HUES48 (cell line): ENCODE measurements around the gene SNX22.

Experiments used
- H3K27ac ChIP-seq: one replicate; pipeline ENCODE4 v1.7.0; 2013; ENCODE audit warnings: low read depth, low read length, inconsistent platforms
- H3K27me3 ChIP-seq: 2 replicates; pipeline ENCODE4 v1.6.1; 2013; ENCODE audit warnings: mild to moderate bottlenecking, low read length; ENCODE audit not compliant: control insufficient read depth, insufficient read depth
- H3K36me3 ChIP-seq: 2 replicates; pipeline ENCODE4 v1.6.1; 2013; ENCODE audit warnings: low read length; ENCODE audit not compliant: control insufficient read depth, insufficient read depth
- H3K4me1 ChIP-seq: 2 replicates; pipeline ENCODE4 v1.6.1; 2013; ENCODE audit warnings: mild to moderate bottlenecking, low read length; ENCODE audit not compliant: control insufficient read depth, insufficient read depth
- H3K4me3 ChIP-seq: 2 replicates; pipeline ENCODE4 v1.5.1; 2013; ENCODE audit warnings: mild to moderate bottlenecking, low read depth, low read length
- H3K9ac ChIP-seq: 2 replicates; pipeline ENCODE4 v1.6.1; 2013; ENCODE audit warnings: mild to moderate bottlenecking, low read depth, low read length, moderate library complexity
- H3K9me3 ChIP-seq: 2 replicates; pipeline ENCODE4 v1.6.1; 2013; ENCODE audit warnings: low read length; ENCODE audit not compliant: control insufficient read depth, insufficient read depth

SNX22 gene

GRCh38 chr15:64136347-64136746 lies 15.2 kb upstream of the SNX22 start:
- no peak overlapping the region for H3K4me3 ChIP-seq
- H3K27me3 ChIP-seq, result no peaks in the 10 kb centered on the region
- no peak overlapping the region for H3K27ac ChIP-seq
- no peak overlapping the region for H3K9ac ChIP-seq
- H3K36me3 ChIP-seq, result peaks cover 59% of the 10 kb centered on the region
- H3K4me1 ChIP-seq, result no peaks in the 10 kb centered on the region
- H3K9me3 ChIP-seq, result no peaks in the 10 kb centered on the region

- Histone ChIP-seq H3K9me3 (no peaks in the 10 kb centered on the region), H3K36me3 (peaks cover 49% of the 10 kb centered on the region), H3K27ac (no peak overlapping the region), H3K27me3 (no peaks in the 10 kb centered on the region), H3K4me3 (no peak overlapping the region), H3K9ac (no peak overlapping the region), H3K4me1 (no peaks in the 10 kb centered on the region)
Observed at GRCh38 chr15:64137226-64137833, 14.2 kb upstream of the SNX22 start.

- no peaks in the 10 kb centered on the region for H3K27me3 ChIP-seq
- H3K27ac ChIP-seq, result no peak overlapping the region
- H3K36me3 ChIP-seq, result peaks cover 39% of the 10 kb centered on the region
Observed at GRCh38 chr15:64138331-64138941, 13.1 kb upstream of the SNX22 start.

GRCh38 chr15:64141798-64142512 lies 9.6 kb upstream of the SNX22 start:
- no peaks in the 10 kb centered on the region for H3K27me3 ChIP-seq
- H3K27ac ChIP-seq, result no peak overlapping the region
- no peak overlapping the region for H3K4me3 ChIP-seq
- H3K9ac ChIP-seq, result no peak overlapping the region
- no peaks in the 10 kb centered on the region for H3K4me1 ChIP-seq
- H3K36me3 ChIP-seq, result peaks cover 15% of the 10 kb centered on the region
- H3K9me3 ChIP-seq, result no peaks in the 10 kb centered on the region

More at GRCh38 chr15:64138331-64138941, 13.1 kb upstream of the SNX22 start:
- Histone ChIP-seq H3K4me3 (no peak overlapping the region), H3K4me1 (no peaks in the 10 kb centered on the region), H3K9me3 (no peaks in the 10 kb centered on the region), H3K9ac (no peak overlapping the region)

- Histone ChIP-seq H3K27ac (no peak overlapping the region), H3K4me3 (no peak overlapping the region), H3K9ac (no peak overlapping the region), H3K36me3 (peaks cover 7% of the 10 kb centered on the region; the same call in 1 of the 2 replicates), H3K27me3 (no peaks in the 10 kb centered on the region), H3K9me3 (no peaks in the 10 kb centered on the region), H3K4me1 (no peaks in the 10 kb centered on the region)
Observed at GRCh38 chr15:64143276-64143675, 8.3 kb upstream of the SNX22 start.

GRCh38 chr15:64144192-64144564 lies 7.4 kb upstream of the SNX22 start:
- Histone ChIP-seq H3K9me3 (no peaks in the 10 kb centered on the region), H3K4me1 (no peaks in the 10 kb centered on the region), H3K4me3 (no peak overlapping the region), H3K27me3 (no peaks in the 10 kb centered on the region), H3K9ac (no peak overlapping the region), H3K36me3 (no peaks in the 10 kb centered on the region), H3K27ac (no peak overlapping the region)

- H3K9ac ChIP-seq, result no peak overlapping the region
- H3K36me3 ChIP-seq, result no peaks in the 10 kb centered on the region
- no peak overlapping the region for H3K27ac ChIP-seq
- H3K4me1 ChIP-seq, result 0 out of 2 replicates have a peak, but pooled peaks cover 2% of the 10 kb centered on the region
- no peak overlapping the region for H3K4me3 ChIP-seq
- no peaks in the 10 kb centered on the region for H3K27me3 ChIP-seq
- no peaks in the 10 kb centered on the region for H3K9me3 ChIP-seq
Observed at GRCh38 chr15:64144565-64145281, 6.8 kb upstream of the SNX22 start.

GRCh38 chr15:64146041-64146440 lies 5.5 kb upstream of the SNX22 start:
- Histone ChIP-seq H3K36me3 (no peaks in the 10 kb centered on the region), H3K4me1 (0 out of 2 replicates have a peak, but pooled peaks cover 3% of the 10 kb centered on the region), H3K4me3 (no peak overlapping the region), H3K27ac (no peak overlapping the region), H3K9me3 (no peaks in the 10 kb centered on the region), H3K9ac (no peak overlapping the region), H3K27me3 (0 out of 2 replicates have a peak, but pooled peaks cover 2% of the 10 kb centered on the region)

GRCh38 chr15:64146520-64146884 lies 5.0 kb upstream of the SNX22 start:
- Histone ChIP-seq H3K4me1 (0 out of 2 replicates have a peak, but pooled peaks cover 3% of the 10 kb centered on the region), H3K4me3 (no peak overlapping the region)

GRCh38 chr15:64146885-64147681 lies 4.4 kb upstream of the SNX22 start:
- Histone ChIP-seq H3K27ac (no peak overlapping the region), H3K4me1 (0 out of 2 replicates have a peak, but pooled peaks cover 3% of the 10 kb centered on the region), H3K4me3 (no peak overlapping the region), H3K27me3 (peaks cover 7% of the 10 kb centered on the region; the same call in 1 of the 2 replicates), H3K9ac (no peak overlapping the region), H3K36me3 (no peaks in the 10 kb centered on the region), H3K9me3 (no peaks in the 10 kb centered on the region)

More at GRCh38 chr15:64146520-64146884, 5.0 kb upstream of the SNX22 start:
- Histone ChIP-seq H3K9me3 (no peaks in the 10 kb centered on the region), H3K36me3 (no peaks in the 10 kb centered on the region), H3K27ac (no peak overlapping the region), H3K27me3 (0 out of 2 replicates have a peak, but pooled peaks cover 2% of the 10 kb centered on the region), H3K9ac (no peak overlapping the region)
